K562 (cell line): Measurements from ENCODE around the gene MSL3. TPM values are rescaled to one million over a fixed set of nuclear protein-coding genes. Genes with fewer than 3 reads are reported as not detected.

ENCODE experiments used
- ATAC-seq: fragments of 200-7000 bp; cut with Tn5 transposase; 3 replicates; pipeline ENCODE4 v1.9.1; 2020; ENCODE audit warnings: moderate library complexity
- BruUV-seq: library from RNA; stranded (reverse); fragments of 400-500 nt; replicated peaks from 2 replicates; lab custom pipeline; 2021; lab: Mats Ljungman, UMichigan
- CTCF ChIA-PET: fragments of 300-600 bp; formaldehyde crosslinking; extraction: SDS; loops from one replicate; lab custom pipeline; 2021; ENCODE audit warnings: low intra/inter-chr PET ratio; lab: Yijun Ruan, JAX
- POLR2A ChIA-PET: fragments of 300-600, 350-650 bp; sonication (Branson Sonifier 250); formaldehyde crosslinking; extraction: SDS; loops from one replicate; lab custom pipeline; 2021; ENCODE audit warnings: antibody characterized with exemption, inconsistent platforms; lab: Yijun Ruan, JAX
- DNase-seq, 4 experiments: peaks; one replicate each; pipeline versions ENCODE4 v3.0.0 to v3.0.0-alpha.2; 2011 to 2018; ENCODE audit warnings: low spot score in 3 of 4, mixed read lengths in 3 of 4; ENCODE audit errors: extremely low read depth in 1 of 4
- FAIRE-seq: peaks from 2 replicates; lab custom pipeline; 2011; peaks lifted over from hg19 to GRCh38; lab: Jason Lieb, UNC
- H2AFZ ChIP-seq: 2 replicates; pipeline ENCODE4 v1.6.0; 2011; ENCODE audit warnings: low read depth, low read length, control low read depth, inconsistent platforms
- H3K27ac ChIP-seq: fragments of 200-600 bp; 3 replicates; pipeline ENCODE4 v1.8.0; 2011; ENCODE audit warnings: low read depth, mild to moderate bottlenecking, control low read depth, inconsistent platforms, low read length, moderate library complexity, mixed read lengths; ENCODE audit errors: extremely low read depth
- H3K27me3 ChIP-seq, 2 experiments: fragments of 300-600 bp in 1 of 2; 2 replicates in 1 of 2; 3 replicates in 1 of 2; pipeline versions ENCODE4 v1.6.0 to v1.8.0; 2011; ENCODE audit warnings: inconsistent platforms in 2 of 2, low read length in 2 of 2, mild to moderate bottlenecking in 1 of 2, mixed read lengths in 1 of 2, moderate library complexity in 1 of 2; ENCODE audit not compliant: control insufficient read depth in 2 of 2, insufficient read depth in 2 of 2
- H3K36me3 ChIP-seq: fragments of 300-600 bp; 3 replicates; pipeline ENCODE4 v1.8.0; 2011; ENCODE audit warnings: mild to moderate bottlenecking, low read length, inconsistent platforms; ENCODE audit not compliant: control insufficient read depth, insufficient read depth
- H3K4me1 ChIP-seq, 2 experiments: fragments of 200-600 bp in 1 of 2; replicated peaks in 1 of 2; 2 replicates in 1 of 2; 3 replicates in 1 of 2; pipeline versions ENCODE4 v1.5.1 to v1.8.0; 2011; ENCODE audit warnings: inconsistent platforms in 2 of 2, low read length in 2 of 2, mild to moderate bottlenecking in 1 of 2, mixed read lengths in 1 of 2, moderate library complexity in 1 of 2; ENCODE audit not compliant: control insufficient read depth in 2 of 2, insufficient read depth in 2 of 2
- H3K4me2 ChIP-seq: 2 replicates; pipeline ENCODE4 v1.6.1; 2011; ENCODE audit warnings: low read length, control low read depth, inconsistent platforms, mixed read lengths; ENCODE audit not compliant: insufficient read depth
- H3K4me3 ChIP-seq: fragments of 200-600 bp; sonication (generic), shearing (Covaris generic); 2 replicates; pipeline ENCODE4 v1.5.1; 2016; ENCODE audit warnings: control low read depth, inconsistent platforms
- H3K79me2 ChIP-seq: fragments of 200-600 bp; 3 replicates; pipeline ENCODE4 v1.8.0; 2011; ENCODE audit warnings: low read length, inconsistent platforms; ENCODE audit not compliant: control insufficient read depth, insufficient read depth
- H3K9ac ChIP-seq, 2 experiments: 2 replicates each; pipeline versions ENCODE4 v1.6.0 to v1.6.1; 2011; ENCODE audit warnings: low read depth in 2 of 2, low read length in 2 of 2, control low read depth in 1 of 2, inconsistent platforms in 1 of 2, mild to moderate bottlenecking in 1 of 2, mixed read lengths in 1 of 2; ENCODE audit not compliant: insufficient read depth in 1 of 2
- H3K9me1 ChIP-seq: one replicate; pipeline ENCODE4 v1.6.0; 2011; ENCODE audit warnings: inconsistent platforms, mild to moderate bottlenecking, low read length, moderate library complexity; ENCODE audit not compliant: control insufficient read depth, insufficient read depth
- H3K9me3 ChIP-seq: replicated peaks from 2 replicates; pipeline ENCODE4 v1.5.1; 2011; ENCODE audit warnings: low read depth, low read length, inconsistent platforms; ENCODE audit not compliant: control insufficient read depth, insufficient read depth
- H4K20me1 ChIP-seq: replicated peaks from 2 replicates; pipeline ENCODE4 v1.6.1; 2011; ENCODE audit warnings: low read length, inconsistent platforms, mixed read lengths; ENCODE audit not compliant: control insufficient read depth, insufficient read depth
- ILK ChIP-seq: fragments of 450-650 bp; IDR thresholded peaks from 2 replicates; pipeline ENCODE4 v1.6.1; 2016; ENCODE audit warnings: missing genetic modification characterization, low read depth, mild to moderate bottlenecking, missing compliant biosample characterization, moderate library complexity, borderline replicate concordance
- RBFOX2 ChIP-seq: fragments of 200-400 bp; formaldehyde crosslinking; IDR thresholded peaks from 2 replicates; pipeline ENCODE4 v1.6.1; 2017; ENCODE audit warnings: low read depth, mild to moderate bottlenecking, low read length, moderate library complexity
- SMC3 ChIP-seq: conservative IDR thresholded peaks from 2 replicates; pipeline ENCODE4 v1.6.1; 2011; ENCODE audit warnings: low read depth, low read length, improper control_type of control experiment; ENCODE audit not compliant: insufficient read depth
- TBP ChIP-seq: optimal IDR thresholded peaks from 2 replicates; pipeline ENCODE3; 2011; ENCODE audit warnings: low read depth, low read length, improper control_type of control experiment
- ZNF551 ChIP-seq: fragments of 250-450 bp; sonication (Bioruptor Pico); IDR thresholded peaks from 2 replicates; pipeline ENCODE4 v1.5.0; 2021; ENCODE audit warnings: mild to moderate bottlenecking, moderate library complexity
- WGBS: fragments of 100-300 bp; shearing (Covaris generic); methylation state at CpG from one replicate; pipeline ENCODE4 v1.1.6; 2016; ENCODE audit warnings: low coverage, mixed read lengths; ENCODE audit not compliant: insufficient coverage; ENCODE audit errors: missing lambda C conversion rate; 5-methylcytosine and 5-hydroxymethylcytosine counted together
- in situ Hi-C: fragments of 300-500 bp; cut with MboI; formaldehyde crosslinking; loops from 4 replicates; pipeline ENCODE4 v1.15.0; 2018; ENCODE audit warnings: inconsistent platforms, mixed read lengths
- intact Hi-C: fragments of 100-400 bp; cut with micrococcal nuclease; formaldehyde crosslinking; loops from 2 replicates; pipeline ENCODE4 v1.14.2; 2022
- polyA plus RNA-seq, 8 experiments: library from polyadenylated mRNA; depleted of rRNA in 4 of 8; stranded (reverse) in 5 of 8; unstranded in 3 of 8; fragments of >200 nt; fragmentation: Nextera tagmentation in 2 of 8; fragmentation: Illumina TruSeq in 1 of 8; extraction: Ambion mirVana in 2 of 8; extraction: Trizol in 1 of 8; gene quantifications; 2 replicates each; pipeline versions ENCODE4 v1.2.1 to v1.2.3, GENCODE V29; 2011 to 2014; ENCODE audit warnings: inconsistent platforms in 1 of 8, missing spikeins in 1 of 8
- total RNA-seq, 7 experiments: library from RNA; depleted of rRNA in 6 of 7; stranded (reverse); fragments of >200 nt in 6 of 7; fragmentation: Illumina TruSeq in 2 of 7; extraction: Trizol in 2 of 7; gene quantifications; 2 replicates each; pipeline versions ENCODE4 v1.2.1 to v1.2.3, GENCODE V29; 2011 to 2021; ENCODE audit warnings: low replicate concordance in 1 of 7

The MSL3 gene
- total and polyA plus RNA-seq, 9 of the 15 experiments (the other 6 are each of a cell fraction or from before 2014, with no cell fraction given) = 21.3 to 39.9 (median 27.1) TPM

- no peak for FAIRE-seq
- Histone ChIP-seq H3K4me3 (no peak overlapping the region), H3K9me1 (no peaks in the 10 kb centered on the region), H3K27ac (no peak overlapping the region), H3K4me1 (no peaks in the 10 kb centered on the region), H3K9ac (no peak overlapping the region), H3K4me2 (no peak overlapping the region), H3K27me3 (peaks cover 0 to 3% of the 10 kb centered on the region in 2 experiments; a peak in 4 of 5 replicates), H3K9me3 (no peaks in the 10 kb centered on the region), H3K36me3 (no peaks in the 10 kb centered on the region), H4K20me1 (no peaks in the 10 kb centered on the region), H3K79me2 (no peaks in the 10 kb centered on the region), H2AFZ (no peak overlapping the region)
- no TSS peak for BruUV-seq
- intact Hi-C loops = no loop called here
- no peak for ATAC-seq
- no peak for DNase-seq
- in situ Hi-C loops = loop anchor here (25.0 kb wide), 2 partner anchors 363 to 1563 kb away; no protein-coding TSS in a partner anchor
- CTCF ChIA-PET = no interaction called here
- WGBS = 0% methylated on average over 4 of the region's 4 CpGs
- TF ChIP-seq SMC3 = no peak
- TF ChIP-seq TBP = no peak
- no peak for TF ChIP-seq RBFOX2
- no peak for TF ChIP-seq ILK (tag)
- POLR2A ChIA-PET = no interaction called here
These were observed 8.0 kb upstream of the MSL3 start for GRCh38 chrX:11750046-11750445.

GRCh38 chrX:11750694-11751093 lies 7.3 kb upstream of the MSL3 start:
- CTCF ChIA-PET = no interaction called here
- Histone ChIP-seq H3K36me3 (no peaks in the 10 kb centered on the region), H3K4me1 (no peaks in the 10 kb centered on the region; a peak in 1 of 5 replicates)
- intact Hi-C loops = no loop called here
- no peak for TF ChIP-seq ZNF551 (CRISPR knock-in tag)
- TF ChIP-seq, all 486 proteins: peak for 0
- no peaks in the 10 kb centered on the region for H3K79me2 ChIP-seq
- H3K9me1 ChIP-seq = no peaks in the 10 kb centered on the region
- no peak overlapping the region for H3K27ac ChIP-seq
- FAIRE-seq (no peak), DNase-seq (no peak), ATAC-seq (no peak)
- no peak overlapping the region for H3K4me2 ChIP-seq
- no peaks in the 10 kb centered on the region for H4K20me1 ChIP-seq
- 4% methylated on average over 4 of the region's 4 CpGs for WGBS
- BruUV-seq = no TSS peak
- H3K9ac ChIP-seq = no peak overlapping the region
- H3K9me3 ChIP-seq = no peaks in the 10 kb centered on the region
- no peak overlapping the region for H2AFZ ChIP-seq
- no peak overlapping the region for H3K4me3 ChIP-seq
- in situ Hi-C loops = loop anchor here (25.0 kb wide), 2 partner anchors 363 to 1563 kb away; no protein-coding TSS in a partner anchor
- H3K27me3 ChIP-seq = peaks cover 0 to 3% of the 10 kb centered on the region in 2 experiments; a peak in 4 of 5 replicates
- POLR2A ChIA-PET = no interaction called here
